CD4-positive, alpha-beta T cell treated with Interleukin-2 at 100 ng/mL for 4 hours (primary cell): ENCODE measurements around the gene PRSS33.

Experiments used
- DNase-seq: peaks from one replicate; pipeline ENCODE4 v3.0.0-alpha.2; 2020; ENCODE audit warnings: low spot score

PRSS33 gene

GRCh38 chr16:2820836-2821486 is 33.6 kb upstream of the PRSS33 start:
- no peak for DNase-seq

- no peak for DNase-seq
Observed at GRCh38 chr16:2819939-2820835, 32.8 kb upstream of the PRSS33 start.

GRCh38 chr16:2819179-2819938 is 32.0 kb upstream of the PRSS33 start:
- DNase-seq = no peak

GRCh38 chr16:2818272-2818876 is 31.0 kb upstream of the PRSS33 start:
- no peak for DNase-seq

- no peak for DNase-seq
Observed at GRCh38 chr16:2817340-2818271, 30.2 kb upstream of the PRSS33 start.

- DNase-seq = peak; percentile 27
Observed at GRCh38 chr16:2816751-2817339, 29.5 kb upstream of the PRSS33 start, which contains the start of gene PRSS21. TSS of gene PRSS21 (plus strand) at chr16:2817237. CDS start at chr16:2817269, 32 bp downstream.

- DNase-seq = no peak
Observed at GRCh38 chr16:2815299-2815771, 28.0 kb upstream of the PRSS33 start.

GRCh38 chr16:2814551-2815298 is 27.4 kb upstream of the PRSS33 start:
- DNase-seq = no peak

- DNase-seq = no peak
Observed at GRCh38 chr16:2813771-2814221, 26.4 kb upstream of the PRSS33 start.

- DNase-seq = no peak
Observed at GRCh38 chr16:2811703-2812471, 24.5 kb upstream of the PRSS33 start.

- no peak for DNase-seq
Observed at GRCh38 chr16:2810651-2811050, 23.3 kb upstream of the PRSS33 start.

- no peak for DNase-seq
Observed at GRCh38 chr16:2809149-2809760, 21.9 kb upstream of the PRSS33 start.

GRCh38 chr16:2808181-2808580 is 20.8 kb upstream of the PRSS33 start:
- no peak for DNase-seq

GRCh38 chr16:2806286-2806685 is 18.9 kb upstream of the PRSS33 start:
- no peak for DNase-seq

GRCh38 chr16:2804728-2805127 is 17.4 kb upstream of the PRSS33 start:
- DNase-seq = no peak

- no peak for DNase-seq
Observed at GRCh38 chr16:2803545-2804195, 16.3 kb upstream of the PRSS33 start.

GRCh38 chr16:2799859-2800226 is 12.5 kb upstream of the PRSS33 start:
- DNase-seq = no peak
